IMR-90 (cell line): ENCODE data around the gene SPATA25.
"Not testable (repeated sequence)": the region's sequence is repeated elsewhere in the genome, so short reads cannot be mapped to it uniquely, and the experiment has no call there.

ENCODE experiments used
- CEBPB ChIP-seq: IDR thresholded peaks from 2 replicates; pipeline ENCODE4 v1.6.1; 2012; ENCODE audit warnings: low read depth, low read length, improper control_type of control experiment
- CHD1 ChIP-seq: IDR thresholded peaks from 2 replicates; pipeline ENCODE4 v1.6.1; 2012; ENCODE audit warnings: low read depth, low read length, improper control_type of control experiment
- CTCF ChIP-seq: conservative IDR thresholded peaks from 2 replicates; pipeline ENCODE4 v1.5.1; 2012; ENCODE audit warnings: mild to moderate bottlenecking, low read depth, low read length, improper control_type of control experiment
- MAFK ChIP-seq: IDR thresholded peaks from 2 replicates; pipeline ENCODE4 v1.6.1; 2012; ENCODE audit warnings: low read depth, low read length, improper control_type of control experiment
- MXI1 ChIP-seq: IDR thresholded peaks from 2 replicates; pipeline ENCODE4 v1.6.1; 2012; ENCODE audit warnings: low read depth, mild to moderate bottlenecking, low read length, moderate library complexity, borderline replicate concordance
- POLR2A ChIP-seq: IDR thresholded peaks from 2 replicates; pipeline ENCODE4 v1.6.1; 2012; ENCODE audit warnings: mild to moderate bottlenecking, low read depth, low read length
- RAD21 ChIP-seq: IDR thresholded peaks from 2 replicates; pipeline ENCODE4 v1.6.1; 2012; ENCODE audit warnings: low read length, improper control_type of control experiment
- RCOR1 ChIP-seq: IDR thresholded peaks from 2 replicates; pipeline ENCODE4 v1.6.1; 2012; ENCODE audit warnings: mild to moderate bottlenecking, low read length, improper control_type of control experiment; ENCODE audit not compliant: insufficient replicate concordance
- RFX5 ChIP-seq: IDR thresholded peaks from 2 replicates; pipeline ENCODE4 v1.8.0; 2012; ENCODE audit warnings: low read depth, mild to moderate bottlenecking, low read length, moderate library complexity
- SMC3 ChIP-seq: fragments of 150-350 bp; IDR thresholded peaks from 2 replicates; pipeline ENCODE4 v1.6.1; 2016; ENCODE audit warnings: low read depth, mild to moderate bottlenecking, antibody characterized with exemption, low read length, moderate library complexity
- TF ChIP-seq, protein P1 (sequence below): fragments of 150-350 bp; IDR thresholded peaks from 2 replicates; pipeline ENCODE4 v1.6.1; 2016; ENCODE audit warnings: low read depth, mild to moderate bottlenecking, low read length, moderate library complexity, borderline replicate concordance
- TF ChIP-seq, protein P2 (sequence below): fragments of 150-350 bp; IDR thresholded peaks from 2 replicates; pipeline ENCODE4 v1.6.1; 2017; ENCODE audit warnings: mild to moderate bottlenecking, antibody characterized with exemption, low read length, low read depth

DNA sequence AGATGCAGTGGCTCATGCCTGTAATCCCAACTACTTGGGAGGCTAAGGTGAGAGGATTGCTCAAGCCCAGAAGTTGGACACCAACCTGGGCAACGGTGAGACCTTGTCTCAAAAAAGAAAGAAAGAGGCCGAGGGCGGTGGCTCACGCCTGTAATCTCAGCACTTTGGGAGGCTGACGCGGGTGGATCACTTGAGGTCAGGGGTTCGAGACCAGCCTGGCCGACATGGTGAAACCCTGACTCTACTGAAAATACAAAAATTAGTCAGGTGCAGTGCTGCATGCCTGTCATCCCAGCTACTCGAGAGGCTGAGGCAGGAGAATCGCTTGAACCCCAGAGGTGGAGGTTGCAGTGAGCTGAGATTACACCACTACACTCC is 13.3 kb downstream of the SPATA25 start:
- TF ChIP-seq POLR2A, CTCF, CHD1, RCOR1, MXI1, SMC3, RFX5, RAD21, CEBPB, MAFK: not testable (repeated sequence)
- TF ChIP-seq, protein P1, sequence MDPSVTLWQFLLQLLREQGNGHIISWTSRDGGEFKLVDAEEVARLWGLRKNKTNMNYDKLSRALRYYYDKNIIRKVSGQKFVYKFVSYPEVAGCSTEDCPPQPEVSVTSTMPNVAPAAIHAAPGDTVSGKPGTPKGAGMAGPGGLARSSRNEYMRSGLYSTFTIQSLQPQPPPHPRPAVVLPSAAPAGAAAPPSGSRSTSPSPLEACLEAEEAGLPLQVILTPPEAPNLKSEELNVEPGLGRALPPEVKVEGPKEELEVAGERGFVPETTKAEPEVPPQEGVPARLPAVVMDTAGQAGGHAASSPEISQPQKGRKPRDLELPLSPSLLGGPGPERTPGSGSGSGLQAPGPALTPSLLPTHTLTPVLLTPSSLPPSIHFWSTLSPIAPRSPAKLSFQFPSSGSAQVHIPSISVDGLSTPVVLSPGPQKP: not testable (repeated sequence)
- TF ChIP-seq, protein P2, sequence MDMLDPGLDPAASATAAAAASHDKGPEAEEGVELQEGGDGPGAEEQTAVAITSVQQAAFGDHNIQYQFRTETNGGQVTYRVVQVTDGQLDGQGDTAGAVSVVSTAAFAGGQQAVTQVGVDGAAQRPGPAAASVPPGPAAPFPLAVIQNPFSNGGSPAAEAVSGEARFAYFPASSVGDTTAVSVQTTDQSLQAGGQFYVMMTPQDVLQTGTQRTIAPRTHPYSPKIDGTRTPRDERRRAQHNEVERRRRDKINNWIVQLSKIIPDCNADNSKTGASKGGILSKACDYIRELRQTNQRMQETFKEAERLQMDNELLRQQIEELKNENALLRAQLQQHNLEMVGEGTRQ: not testable (repeated sequence)
